ENCODE results near the gene PHLDA3.

The PHLDA3 gene

GRCh38 chr1:201499191-201499590, 30.2 kb upstream of the PHLDA3 start:
- H3K4me3 ChIP-seq: peak overlapping the region; percentile 1 to 19
- H3K27ac ChIP-seq: peak overlapping the region; percentile 93 to 97
- H3K9me3 ChIP-seq: no peaks in the 10 kb centered on the region
- TF ChIP-seq CTCF (IDR thresholded peaks at IDR 0.05): no peak
- no peaks in the 10 kb centered on the region for H3K27me3 ChIP-seq
- intact Hi-C loops (cut with DNase I; ENCODE audit: low total_unique reads): no loop called here
- peaks cover 4 to 94% (median 86%) of the 10 kb centered on the region in 4 donors for H3K4me1 ChIP-seq
- H3K36me3 ChIP-seq: peaks cover 25 to 39% (median 38%) of the 10 kb centered on the region in 3 donors
- no peak for DNase-seq

- TF ChIP-seq CTCF (IDR thresholded peaks at IDR 0.05): no peak
- Histone ChIP-seq H3K27me3 (no peaks in the 10 kb centered on the region), H3K36me3 (peaks cover 30 to 45% (median 44%) of the 10 kb centered on the region in 3 donors), H3K4me1 (peaks cover 8 to 97% (median 91%) of the 10 kb centered on the region in 4 donors), H3K4me3 (peak overlapping the region; percentile 5 to 19), H3K27ac (peak overlapping the region; percentile 93 to 97), H3K9me3 (no peaks in the 10 kb centered on the region)
- intact Hi-C loops (cut with DNase I; ENCODE audit: low total_unique reads): no loop called here
- DNase-seq: no peak
Measured at GRCh38 chr1:201498621-201499020, 29.6 kb upstream of the PHLDA3 start.

- H3K4me1 ChIP-seq: peaks cover 8 to 100% (median 96%) of the 10 kb centered on the region in 4 donors
- intact Hi-C loops (cut with DNase I; ENCODE audit: low total_unique reads): no loop called here
- H3K36me3 ChIP-seq: peaks cover 36 to 51% (median 50%) of the 10 kb centered on the region in 3 donors
- H3K4me3 ChIP-seq: peak overlapping the region; percentile 5 to 19
- no peak for TF ChIP-seq CTCF (IDR thresholded peaks at IDR 0.05)
- no peaks in the 10 kb centered on the region for H3K27me3 ChIP-seq
- H3K9me3 ChIP-seq: no peaks in the 10 kb centered on the region
- peak overlapping the region; percentile 93 to 97 for H3K27ac ChIP-seq
- no peak for DNase-seq
Measured at GRCh38 chr1:201497935-201498509, 29.0 kb upstream of the PHLDA3 start.

- TF ChIP-seq CTCF (IDR thresholded peaks at IDR 0.05): no peak
- Histone ChIP-seq H3K9me3 (no peaks in the 10 kb centered on the region), H3K36me3 (peaks cover 42 to 56% (median 55%) of the 10 kb centered on the region in 3 donors), H3K27me3 (no peaks in the 10 kb centered on the region), H3K4me3 (peak overlapping the region; percentile 18 to 25), H3K4me1 (peaks cover 8 to 100% (median 96%) of the 10 kb centered on the region in 4 donors), H3K27ac (peak overlapping the region; percentile 93 to 97)
- intact Hi-C loops (cut with DNase I; ENCODE audit: low total_unique reads): no loop called here
- no peak for DNase-seq
Measured at GRCh38 chr1:201496296-201496690, 27.3 kb upstream of the PHLDA3 start.

- peaks cover 44 to 61% (median 60%) of the 10 kb centered on the region in 3 donors for H3K36me3 ChIP-seq
- TF ChIP-seq CTCF (IDR thresholded peaks at IDR 0.05): no peak
- peak overlapping the region; percentile 18 to 25 for H3K4me3 ChIP-seq
- H3K27ac ChIP-seq: peak overlapping the region; percentile 93 to 97
- no peaks in the 10 kb centered on the region for H3K27me3 ChIP-seq
- H3K9me3 ChIP-seq: no peaks in the 10 kb centered on the region
- DNase-seq: peak; percentile 82 to 97
- intact Hi-C loops (cut with DNase I; ENCODE audit: low total_unique reads): no loop called here
- peaks cover 8 to 100% (median 96%) of the 10 kb centered on the region in 4 donors for H3K4me1 ChIP-seq
Measured at GRCh38 chr1:201495551-201496295, 26.7 kb upstream of the PHLDA3 start.
